ENCODE data around the gene PI4KB.

Gene PI4KB

GRCh38 chr1:151288502-151288901 is 38.7 kb downstream of the PI4KB start:
- TF ChIP-seq CTCF (conservative IDR thresholded peaks at IDR 0.05; ENCODE audit: low read length) (no peak), EZH2phosphoT487 (IDR thresholded peaks at IDR 0.05; ENCODE audit: borderline replicate concordance) (no peak)
- no peak overlapping the region for H3K9ac ChIP-seq (ENCODE audit: low read depth, low read length, poor library complexity, severe bottlenecking)
- H3K4me1 ChIP-seq (ENCODE audit: insufficient read depth, low read length, poor library complexity, severe bottlenecking) = peaks cover 10% of the 10 kb centered on the region
- H3F3A ChIP-seq (ENCODE audit: low read depth) = no peaks in the 10 kb centered on the region
- H3K79me2 ChIP-seq (ENCODE audit: insufficient read depth, low read length) = peaks cover 31% of the 10 kb centered on the region
- H3K27me3 ChIP-seq (ENCODE audit: insufficient read depth, low read length, poor library complexity, severe bottlenecking) = no peaks in the 10 kb centered on the region
- no peaks in the 10 kb centered on the region for H3K9me2 ChIP-seq (replicated peaks; ENCODE audit: low read depth, low read length)
- peaks cover 66% of the 10 kb centered on the region; the same call in 1 of the 2 replicates for H3K36me3 ChIP-seq (ENCODE audit: insufficient read depth, low read length)
- no peak overlapping the region for H3K4me3 ChIP-seq (ENCODE audit: low read length, poor library complexity, severe bottlenecking)
- no peak overlapping the region for H2AFZ ChIP-seq (ENCODE audit: low read length)
- peaks cover 24% of the 10 kb centered on the region for H4K20me1 ChIP-seq (ENCODE audit: insufficient read depth, low read length, poor library complexity, severe bottlenecking)
- H3K9me3 ChIP-seq (ENCODE audit: insufficient read depth, low read depth, low read length) = no peaks in the 10 kb centered on the region
- no peak overlapping the region for H3K4me2 ChIP-seq (ENCODE audit: low read depth, low read length, poor library complexity, severe bottlenecking)

DNA sequence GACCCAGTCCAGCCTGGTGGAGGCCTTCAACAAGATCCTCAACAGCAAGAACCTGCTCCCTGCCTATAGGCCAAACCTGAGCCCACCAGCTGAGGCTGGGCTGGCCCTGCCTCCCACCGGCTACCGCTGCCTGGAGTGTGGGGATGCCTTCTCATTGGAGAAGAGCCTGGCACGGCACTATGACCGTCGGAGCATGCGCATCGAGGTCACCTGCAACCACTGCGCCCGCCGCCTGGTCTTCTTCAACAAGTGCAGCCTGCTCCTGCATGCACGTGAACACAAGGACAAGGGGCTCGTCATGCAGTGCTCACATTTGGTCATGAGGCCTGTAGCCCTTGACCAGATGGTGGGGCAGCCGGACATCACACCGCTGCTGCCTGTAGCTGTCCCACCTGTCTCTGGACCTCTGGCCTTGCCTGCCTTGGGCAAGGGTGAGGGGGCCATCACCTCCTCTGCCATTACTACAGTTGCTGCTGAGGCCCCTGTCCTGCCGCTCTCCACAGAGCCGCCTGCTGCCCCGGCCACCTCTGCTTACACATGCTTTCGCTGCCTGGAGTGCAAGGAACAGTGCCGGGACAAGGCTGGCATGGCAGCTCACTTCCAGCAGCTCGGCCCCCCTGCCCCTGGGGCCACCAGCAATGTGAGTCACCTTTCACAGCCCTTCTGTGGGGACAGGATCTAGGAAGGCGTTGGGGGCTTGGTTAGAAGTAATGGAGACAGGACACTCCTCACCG is 39.3 kb downstream of the PI4KB start:
- Histone ChIP-seq H4K20me1 (ENCODE audit: insufficient read depth, low read length, poor library complexity, severe bottlenecking) (peaks cover 30% of the 10 kb centered on the region), H3K4me3 (ENCODE audit: low read length, poor library complexity, severe bottlenecking) (no peak overlapping the region), H3K9me3 (ENCODE audit: insufficient read depth, low read depth, low read length) (no peaks in the 10 kb centered on the region), H3F3A (ENCODE audit: low read depth) (no peaks in the 10 kb centered on the region), H2AFZ (ENCODE audit: low read length) (no peak overlapping the region), H3K4me2 (ENCODE audit: low read depth, low read length, poor library complexity, severe bottlenecking) (no peak overlapping the region), H3K4me1 (ENCODE audit: insufficient read depth, low read length, poor library complexity, severe bottlenecking) (peaks cover 15% of the 10 kb centered on the region), H3K79me2 (ENCODE audit: insufficient read depth, low read length) (peaks cover 37% of the 10 kb centered on the region), H3K27me3 (ENCODE audit: insufficient read depth, low read length, poor library complexity, severe bottlenecking) (no peaks in the 10 kb centered on the region), H3K9me2 (replicated peaks; ENCODE audit: low read depth, low read length) (no peaks in the 10 kb centered on the region), H3K9ac (ENCODE audit: low read depth, low read length, poor library complexity, severe bottlenecking) (no peak overlapping the region), H3K36me3 (ENCODE audit: insufficient read depth, low read length) (peaks cover 61% of the 10 kb centered on the region; the same call in 1 of the 2 replicates)
- TF ChIP-seq EZH2phosphoT487 (IDR thresholded peaks at IDR 0.05; ENCODE audit: borderline replicate concordance) (no peak), CTCF (conservative IDR thresholded peaks at IDR 0.05; ENCODE audit: low read length) (no peak)

DNA sequence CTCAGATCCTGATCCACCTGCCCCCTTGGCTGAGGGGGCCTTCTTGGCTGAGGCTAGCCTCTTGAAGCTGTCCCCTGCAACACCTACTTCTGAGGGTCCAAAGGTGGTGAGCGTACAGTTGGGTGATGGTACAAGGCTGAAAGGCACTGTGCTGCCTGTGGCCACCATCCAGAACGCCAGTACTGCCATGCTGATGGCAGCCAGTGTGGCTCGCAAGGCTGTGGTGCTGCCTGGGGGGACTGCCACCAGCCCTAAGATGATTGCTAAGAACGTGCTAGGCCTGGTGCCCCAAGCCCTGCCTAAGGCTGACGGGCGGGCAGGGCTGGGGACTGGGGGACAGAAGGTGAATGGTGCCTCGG is 39.9 kb downstream of the PI4KB start:
- Histone ChIP-seq H3K9ac (ENCODE audit: low read depth, low read length, poor library complexity, severe bottlenecking) (no peak overlapping the region), H3K36me3 (ENCODE audit: insufficient read depth, low read length) (peaks cover 54% of the 10 kb centered on the region; the same call in 1 of the 2 replicates), H3K4me2 (ENCODE audit: low read depth, low read length, poor library complexity, severe bottlenecking) (no peak overlapping the region), H3K9me2 (replicated peaks; ENCODE audit: low read depth, low read length) (no peaks in the 10 kb centered on the region), H4K20me1 (ENCODE audit: insufficient read depth, low read length, poor library complexity, severe bottlenecking) (peaks cover 36% of the 10 kb centered on the region), H3F3A (ENCODE audit: low read depth) (no peaks in the 10 kb centered on the region), H3K9me3 (ENCODE audit: insufficient read depth, low read depth, low read length) (no peaks in the 10 kb centered on the region), H3K79me2 (ENCODE audit: insufficient read depth, low read length) (peaks cover 43% of the 10 kb centered on the region), H3K27me3 (ENCODE audit: insufficient read depth, low read length, poor library complexity, severe bottlenecking) (no peaks in the 10 kb centered on the region), H2AFZ (ENCODE audit: low read length) (no peak overlapping the region), H3K4me3 (ENCODE audit: low read length, poor library complexity, severe bottlenecking) (no peak overlapping the region), H3K4me1 (ENCODE audit: insufficient read depth, low read length, poor library complexity, severe bottlenecking) (peaks cover 15% of the 10 kb centered on the region)
- TF ChIP-seq EZH2phosphoT487 (IDR thresholded peaks at IDR 0.05; ENCODE audit: borderline replicate concordance) (no peak), CTCF (conservative IDR thresholded peaks at IDR 0.05; ENCODE audit: low read length) (no peak)

Data from Loucy (cell line).